Kidney epithelial cell (primary cell): ENCODE results near the gene SVEP1. TPM values are rescaled to one million over a fixed set of nuclear protein-coding genes. Genes with fewer than 3 reads are reported as not detected.

Source experiments
- DNase-seq: peaks from one replicate; pipeline ENCODE4 v3.0.0-alpha.2; 2010; ENCODE audit warnings: low read depth
- H3K27me3 ChIP-seq: 2 replicates; pipeline ENCODE4 v1.6.0; 2011; ENCODE audit warnings: low read length; ENCODE audit not compliant: control insufficient read depth, insufficient read depth
- H3K36me3 ChIP-seq: 2 replicates; pipeline ENCODE4 v1.5.1; 2011; ENCODE audit warnings: low read length; ENCODE audit not compliant: control insufficient read depth, insufficient read depth
- H3K4me3 ChIP-seq: 2 replicates; pipeline ENCODE4 v1.5.1; 2011; ENCODE audit warnings: low read depth, mild to moderate bottlenecking, control low read depth, low read length
- total RNA-seq: library from RNA; depleted of rRNA; stranded (reverse); fragments of >200 nt; gene quantifications from 2 replicates; pipeline ENCODE4 v1.2.3, GENCODE V29; 2015
- TF ChIP-seq, protein P1 (sequence below): IDR thresholded peaks from 2 replicates; pipeline ENCODE4 v1.5.1; 2011; ENCODE audit warnings: mild to moderate bottlenecking, moderate library complexity, low read length, control low read depth, inconsistent platforms; ENCODE audit not compliant: insufficient read depth, poor library complexity, severe bottlenecking

The SVEP1 gene
- total RNA-seq, 1 donor from 2014 or later: 1.6 TPM

GRCh38 chr9:110329639-110330230, 249.8 kb downstream of the SVEP1 start:
- DNase-seq: no peak
- H3K27me3 ChIP-seq: no peaks in the 10 kb centered on the region
- H3K4me3 ChIP-seq: no peak overlapping the region
- H3K36me3 ChIP-seq: no peaks in the 10 kb centered on the region
- TF ChIP-seq, protein P1, sequence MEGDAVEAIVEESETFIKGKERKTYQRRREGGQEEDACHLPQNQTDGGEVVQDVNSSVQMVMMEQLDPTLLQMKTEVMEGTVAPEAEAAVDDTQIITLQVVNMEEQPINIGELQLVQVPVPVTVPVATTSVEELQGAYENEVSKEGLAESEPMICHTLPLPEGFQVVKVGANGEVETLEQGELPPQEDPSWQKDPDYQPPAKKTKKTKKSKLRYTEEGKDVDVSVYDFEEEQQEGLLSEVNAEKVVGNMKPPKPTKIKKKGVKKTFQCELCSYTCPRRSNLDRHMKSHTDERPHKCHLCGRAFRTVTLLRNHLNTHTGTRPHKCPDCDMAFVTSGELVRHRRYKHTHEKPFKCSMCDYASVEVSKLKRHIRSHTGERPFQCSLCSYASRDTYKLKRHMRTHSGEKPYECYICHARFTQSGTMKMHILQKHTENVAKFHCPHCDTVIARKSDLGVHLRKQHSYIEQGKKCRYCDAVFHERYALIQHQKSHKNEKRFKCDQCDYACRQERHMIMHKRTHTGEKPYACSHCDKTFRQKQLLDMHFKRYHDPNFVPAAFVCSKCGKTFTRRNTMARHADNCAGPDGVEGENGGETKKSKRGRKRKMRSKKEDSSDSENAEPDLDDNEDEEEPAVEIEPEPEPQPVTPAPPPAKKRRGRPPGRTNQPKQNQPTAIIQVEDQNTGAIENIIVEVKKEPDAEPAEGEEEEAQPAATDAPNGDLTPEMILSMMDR: no peak

DNA sequence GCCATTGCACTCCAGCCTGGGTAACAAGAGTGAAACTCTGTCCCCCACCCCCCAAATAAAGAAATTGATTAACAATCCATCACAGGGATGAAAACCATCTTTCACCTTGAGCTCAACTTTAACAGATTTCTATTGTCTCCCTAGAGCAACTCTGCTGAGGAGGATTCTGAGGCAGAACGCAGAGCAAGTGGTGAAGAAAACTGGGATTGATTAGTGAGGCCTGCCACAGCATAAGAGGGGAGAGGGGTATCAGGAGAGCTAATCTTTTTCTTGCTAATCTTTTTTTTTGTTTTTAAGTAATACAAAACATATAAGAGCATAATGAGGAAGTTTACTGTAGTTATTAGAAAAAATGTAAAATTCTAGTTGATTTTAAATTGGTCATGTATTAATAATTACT, 250.8 kb downstream of the SVEP1 start:
- TF ChIP-seq, protein P1: no peak
- Histone ChIP-seq H3K4me3 (no peak overlapping the region), H3K36me3 (no peaks in the 10 kb centered on the region)

DNA sequence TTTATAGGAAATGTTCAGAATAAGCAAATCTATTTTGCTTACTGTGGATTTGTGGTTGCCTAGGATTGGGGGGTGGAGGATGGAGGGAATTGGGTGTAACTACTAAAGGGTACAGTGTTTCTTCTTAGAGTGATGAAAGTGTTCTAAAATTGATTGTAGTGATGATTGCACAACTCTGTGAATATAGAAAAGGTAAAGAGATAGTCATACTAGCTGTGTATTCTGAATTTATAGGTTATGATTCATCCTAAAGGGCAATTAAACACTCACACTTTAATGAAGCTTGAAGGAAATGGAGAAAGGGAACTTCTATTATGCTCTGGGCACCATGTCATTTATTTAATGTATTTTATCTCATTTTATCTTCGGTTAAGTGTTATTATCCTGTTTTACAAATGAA, 251.8 kb downstream of the SVEP1 start:
- Histone ChIP-seq H3K4me3 (no peak overlapping the region), H3K36me3 (no peaks in the 10 kb centered on the region), H3K27me3 (no peaks in the 10 kb centered on the region)
- TF ChIP-seq, protein P1: no peak
- DNase-seq: no peak

More for the DNA sequence above, 250.8 kb downstream of the SVEP1 start:
- DNase-seq: no peak
- H3K27me3 ChIP-seq: no peaks in the 10 kb centered on the region

DNA sequence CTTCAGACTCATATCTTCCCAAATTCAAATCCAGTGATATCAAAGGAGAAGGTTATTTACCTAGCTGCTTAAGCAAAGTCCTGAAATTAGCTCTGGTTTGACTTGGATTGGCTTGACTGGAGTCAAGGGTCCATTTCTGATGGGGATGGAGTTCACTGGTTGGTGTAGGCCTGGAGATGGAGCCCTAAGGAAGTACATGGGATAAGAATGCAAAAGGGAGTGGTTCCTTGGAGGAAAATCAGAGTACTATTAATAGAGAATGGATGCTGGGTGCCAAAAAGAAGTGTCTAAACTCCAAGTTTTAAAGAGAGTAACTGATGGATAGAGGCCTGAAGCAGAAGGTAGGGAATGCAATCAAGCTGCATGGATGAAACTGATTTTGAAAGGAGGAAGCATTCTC, 255.7 kb downstream of the SVEP1 start:
- TF ChIP-seq, protein P1: no peak
- no peak overlapping the region for H3K4me3 ChIP-seq
- no peaks in the 10 kb centered on the region for H3K27me3 ChIP-seq
- DNase-seq: no peak
- no peaks in the 10 kb centered on the region for H3K36me3 ChIP-seq

- no peak for DNase-seq
- no peaks in the 10 kb centered on the region for H3K27me3 ChIP-seq
- no peak overlapping the region for H3K4me3 ChIP-seq
- no peaks in the 10 kb centered on the region for H3K36me3 ChIP-seq
- TF ChIP-seq, protein P1: no peak
Observed at GRCh38 chr9:110320651-110321445, 258.7 kb downstream of the SVEP1 start.
